NT2/D1 (cell line): Measurements from ENCODE around the gene FAM83B.

ENCODE experiments used
- DNase-seq: peaks from one replicate; pipeline ENCODE4 v3.0.0-alpha.2; 2011; ENCODE audit warnings: low read depth, low spot score
- H3K27me3 ChIP-seq: 2 replicates; pipeline ENCODE4 v1.6.0; 2011; ENCODE audit warnings: mild to moderate bottlenecking; ENCODE audit not compliant: insufficient read length, insufficient read depth
- H3K36me3 ChIP-seq: 2 replicates; pipeline ENCODE4 v1.6.1; 2011; ENCODE audit warnings: mild to moderate bottlenecking, low read length, mixed read lengths; ENCODE audit not compliant: insufficient read depth, insufficient read length
- H3K4me1 ChIP-seq: 2 replicates; pipeline ENCODE4 v1.5.1; 2011; ENCODE audit not compliant: insufficient read depth, insufficient read length
- H3K4me3 ChIP-seq: 2 replicates; pipeline ENCODE4 v1.5.1; 2011; ENCODE audit warnings: low read depth; ENCODE audit not compliant: insufficient read length
- H3K9ac ChIP-seq: 2 replicates; pipeline ENCODE4 v1.6.0; 2011; ENCODE audit warnings: low read depth; ENCODE audit not compliant: insufficient read length
- H3K9me3 ChIP-seq: 2 replicates; pipeline ENCODE4 v1.5.1; 2011; ENCODE audit warnings: mild to moderate bottlenecking, low read length; ENCODE audit not compliant: insufficient read depth
- SUZ12 ChIP-seq: IDR thresholded peaks from 2 replicates; pipeline ENCODE4 v1.6.1; 2011; ENCODE audit not compliant: insufficient read length, insufficient read depth; ENCODE audit errors: extremely low read depth
- YY1 ChIP-seq: IDR thresholded peaks from 2 replicates; pipeline ENCODE4 v1.6.1; 2011; ENCODE audit not compliant: insufficient read length, insufficient read depth
- ZNF274 ChIP-seq: IDR thresholded peaks from 2 replicates; pipeline ENCODE4 v1.6.1; 2011; ENCODE audit warnings: mild to moderate bottlenecking, low read depth, low read length

The FAM83B gene

DNA sequence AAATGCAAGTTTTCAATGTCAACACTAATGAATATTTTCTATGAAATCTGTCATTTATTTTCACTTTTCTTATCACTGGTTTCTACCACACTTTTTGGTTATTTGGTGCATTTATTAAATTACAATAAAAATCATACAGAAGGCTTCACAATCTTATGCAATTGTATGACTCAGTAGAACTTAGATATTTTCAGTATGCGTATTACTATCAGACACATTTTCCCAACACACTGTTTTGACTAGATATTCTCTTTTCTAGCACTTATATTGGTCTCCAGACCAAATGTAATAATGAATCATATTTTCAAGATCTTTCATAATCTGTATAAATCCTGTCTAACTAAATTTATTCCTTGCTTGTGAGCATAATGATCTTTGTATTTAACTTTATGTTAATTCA lies 74.1 kb downstream of the FAM83B start:
- Histone ChIP-seq H3K27me3 (no peaks in the 10 kb centered on the region), H3K36me3 (no peaks in the 10 kb centered on the region), H3K4me1 (no peaks in the 10 kb centered on the region), H3K9ac (no peak overlapping the region), H3K4me3 (no peak overlapping the region), H3K9me3 (no peaks in the 10 kb centered on the region)
- no peak for DNase-seq
- TF ChIP-seq ZNF274, result no peak
- no peak for TF ChIP-seq YY1
- TF ChIP-seq SUZ12, result no peak

DNA sequence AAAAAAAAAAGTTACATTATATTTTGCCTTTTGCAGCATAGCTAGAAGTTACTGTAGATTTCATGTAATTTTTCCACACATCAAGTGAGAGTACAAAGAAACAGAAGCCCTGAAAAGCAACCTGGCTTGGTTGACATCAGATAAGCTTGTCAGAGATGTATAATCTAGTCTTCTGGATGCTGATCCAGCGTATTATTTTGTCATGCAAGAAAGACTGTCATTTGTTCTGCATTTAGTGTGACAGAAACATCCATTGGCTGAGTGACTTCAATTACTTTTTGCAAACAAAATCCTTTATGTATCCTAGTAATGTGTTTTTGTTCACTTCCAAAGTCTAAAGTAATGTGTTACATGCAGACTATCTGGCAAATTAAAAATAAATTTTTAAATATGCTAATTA lies 75.3 kb downstream of the FAM83B start:
- Histone ChIP-seq H3K9ac (no peak overlapping the region), H3K4me1 (no peaks in the 10 kb centered on the region), H3K27me3 (no peaks in the 10 kb centered on the region), H3K36me3 (no peaks in the 10 kb centered on the region), H3K4me3 (no peak overlapping the region), H3K9me3 (no peaks in the 10 kb centered on the region)
- TF ChIP-seq ZNF274 (no peak), SUZ12 (no peak), YY1 (no peak)
- DNase-seq, result no peak

DNA sequence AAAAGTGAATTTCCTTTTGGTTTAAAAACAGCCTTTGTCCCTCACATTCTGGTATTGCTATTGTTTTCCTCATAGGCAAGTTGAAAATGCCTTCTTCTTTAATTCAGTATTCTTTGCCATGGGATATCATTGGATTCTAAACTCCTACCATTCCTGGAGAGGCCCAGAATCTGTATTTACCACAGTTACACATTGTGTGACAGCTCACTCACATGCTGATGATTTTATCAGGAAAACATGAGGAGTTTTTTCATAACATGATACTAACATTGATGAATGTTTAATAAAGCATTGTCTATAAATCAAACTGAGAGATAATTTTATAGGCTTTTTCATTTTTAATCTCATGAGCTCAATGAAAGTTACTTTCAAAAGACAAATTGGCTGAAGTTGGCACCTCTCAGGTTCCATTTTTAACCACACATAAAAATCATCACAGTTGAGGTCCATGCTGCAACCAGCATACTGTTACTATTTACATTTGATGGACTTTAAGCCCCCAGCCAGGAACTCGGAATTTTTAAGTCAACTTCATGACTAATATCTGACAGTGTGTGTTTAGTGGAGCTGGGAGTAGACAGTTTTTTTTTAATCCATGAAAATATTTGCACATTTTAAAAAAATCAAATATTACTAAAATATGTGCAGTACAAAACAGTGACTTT lies 82.8 kb downstream of the FAM83B start:
- Histone ChIP-seq H3K4me3 (no peak overlapping the region), H3K36me3 (no peaks in the 10 kb centered on the region), H3K9ac (no peak overlapping the region), H3K9me3 (peaks cover 11% of the 10 kb centered on the region), H3K4me1 (no peaks in the 10 kb centered on the region), H3K27me3 (no peaks in the 10 kb centered on the region)
- TF ChIP-seq YY1 (no peak), SUZ12 (no peak), ZNF274 (no peak)
- no peak for DNase-seq

DNA sequence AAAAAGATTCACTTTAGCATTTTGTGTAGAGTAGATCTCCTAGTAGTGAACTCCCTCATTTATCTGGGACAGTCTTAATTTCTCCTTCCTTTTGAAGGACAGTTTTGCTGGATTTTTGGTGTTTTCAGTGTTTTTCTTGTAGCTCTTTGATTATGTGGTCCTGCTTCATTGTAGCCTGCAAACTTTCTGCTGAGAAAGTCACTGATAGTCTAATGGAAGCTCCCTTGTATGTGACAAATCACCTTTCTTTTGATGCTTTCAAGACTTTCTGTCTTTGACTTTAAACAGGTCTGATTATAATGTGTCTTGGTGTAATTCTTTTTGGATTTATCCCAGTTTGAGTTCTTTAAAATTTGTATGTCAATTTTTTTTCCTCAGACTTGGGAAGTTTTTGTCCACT lies 86.1 kb downstream of the FAM83B start:
- peaks cover 11% of the 10 kb centered on the region for H3K9me3 ChIP-seq
- no peaks in the 10 kb centered on the region for H3K27me3 ChIP-seq
- H3K36me3 ChIP-seq, result no peaks in the 10 kb centered on the region
- DNase-seq, result no peak
- no peak overlapping the region for H3K9ac ChIP-seq
- H3K4me1 ChIP-seq, result no peaks in the 10 kb centered on the region
- no peak overlapping the region for H3K4me3 ChIP-seq
- no peak for TF ChIP-seq YY1
- no peak for TF ChIP-seq SUZ12
- no peak for TF ChIP-seq ZNF274

DNA sequence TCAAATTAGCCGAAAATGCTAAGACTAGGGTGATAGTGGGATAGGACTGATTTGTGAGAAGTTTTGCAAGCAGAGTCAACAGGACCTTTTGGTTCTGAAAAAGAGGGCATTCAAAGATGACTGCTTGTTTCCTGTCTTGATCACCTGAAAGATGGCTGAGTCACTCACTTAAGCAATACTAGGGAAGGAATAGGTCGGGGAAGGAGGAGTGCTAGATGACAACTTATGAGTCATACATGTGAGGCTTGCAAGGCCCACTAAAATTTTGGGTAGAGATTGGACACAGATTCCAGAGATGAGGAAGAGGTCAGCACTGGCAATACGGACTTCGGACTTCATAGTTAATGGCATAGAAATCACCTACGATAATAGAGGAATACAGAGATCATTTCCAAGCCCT lies 89.2 kb downstream of the FAM83B start:
- Histone ChIP-seq H3K27me3 (no peaks in the 10 kb centered on the region), H3K4me1 (no peaks in the 10 kb centered on the region), H3K36me3 (no peaks in the 10 kb centered on the region), H3K4me3 (no peak overlapping the region), H3K9me3 (peaks cover 11% of the 10 kb centered on the region), H3K9ac (no peak overlapping the region)
- no peak for DNase-seq
- TF ChIP-seq SUZ12 (no peak), ZNF274 (no peak), YY1 (no peak)

DNA sequence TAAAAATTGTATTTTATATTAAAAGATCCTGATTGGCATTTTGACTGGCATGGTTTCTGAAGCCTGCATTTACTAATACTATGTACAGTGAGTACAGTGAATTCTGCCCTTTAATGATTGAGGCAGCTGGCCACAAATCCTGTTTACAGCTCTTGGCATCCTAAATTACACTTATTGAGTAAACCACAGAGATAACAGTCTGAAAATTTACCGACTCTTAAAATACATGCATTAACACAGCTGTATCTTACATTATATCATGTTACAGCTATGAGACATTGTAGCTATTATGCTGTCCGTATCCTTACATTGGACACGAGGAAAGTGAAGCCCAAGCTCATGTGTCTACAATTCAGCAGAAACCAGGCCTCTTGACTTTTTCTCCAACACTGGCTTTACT lies 90.8 kb downstream of the FAM83B start:
- Histone ChIP-seq H3K9ac (no peak overlapping the region), H3K4me3 (no peak overlapping the region), H3K27me3 (no peaks in the 10 kb centered on the region), H3K36me3 (no peaks in the 10 kb centered on the region), H3K9me3 (peaks cover 11% of the 10 kb centered on the region), H3K4me1 (no peaks in the 10 kb centered on the region)
- TF ChIP-seq SUZ12, result no peak
- DNase-seq, result no peak

DNA sequence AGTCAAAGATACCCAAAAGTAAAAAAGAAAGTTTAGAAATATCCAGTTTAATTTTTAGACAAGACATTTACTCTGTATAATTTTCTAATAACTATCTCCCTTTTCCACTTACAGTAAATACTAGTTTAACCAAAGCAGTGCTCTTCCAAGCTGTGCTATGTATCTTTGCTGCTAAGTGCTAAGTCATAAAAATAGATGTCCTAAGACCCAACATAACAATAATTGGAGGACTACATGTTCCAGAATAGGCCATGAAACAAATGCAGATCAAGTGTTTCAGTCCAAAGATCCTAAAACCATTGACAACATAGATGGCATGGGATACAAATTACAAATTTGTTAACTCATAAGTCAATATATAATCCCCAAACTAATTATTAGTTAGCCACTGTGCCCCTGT lies 111.1 kb downstream of the FAM83B start:
- no peaks in the 10 kb centered on the region for H3K9me3 ChIP-seq
- no peak overlapping the region for H3K4me3 ChIP-seq
- no peak overlapping the region for H3K9ac ChIP-seq
- H3K36me3 ChIP-seq, result no peaks in the 10 kb centered on the region
- no peaks in the 10 kb centered on the region for H3K27me3 ChIP-seq
- DNase-seq, result no peak
- no peaks in the 10 kb centered on the region for H3K4me1 ChIP-seq
- no peak for TF ChIP-seq ZNF274
- TF ChIP-seq SUZ12, result no peak
- TF ChIP-seq YY1, result no peak

DNA sequence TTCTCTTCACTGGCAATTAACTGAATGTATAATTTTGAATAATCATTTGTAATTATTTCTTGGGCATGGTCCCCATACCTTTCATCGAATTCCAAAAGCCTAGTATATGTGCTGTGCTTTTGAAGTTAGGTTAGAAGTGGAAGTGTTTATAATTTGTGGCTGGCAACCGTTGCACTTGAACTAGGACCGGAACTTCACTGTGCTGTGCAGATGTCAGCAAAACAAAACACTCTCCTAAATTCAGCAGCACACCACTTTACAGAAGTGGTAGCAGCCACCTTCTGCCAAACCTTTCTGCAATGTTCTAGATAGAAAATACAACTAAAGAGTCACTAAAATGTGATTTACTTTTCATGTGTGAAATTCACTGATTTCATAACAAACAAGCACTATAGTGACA lies 111.9 kb downstream of the FAM83B start:
- Histone ChIP-seq H3K4me3 (no peak overlapping the region), H3K9ac (no peak overlapping the region), H3K27me3 (no peaks in the 10 kb centered on the region), H3K4me1 (no peaks in the 10 kb centered on the region), H3K9me3 (no peaks in the 10 kb centered on the region), H3K36me3 (no peaks in the 10 kb centered on the region)
- TF ChIP-seq SUZ12 (no peak), ZNF274 (no peak)
- no peak for DNase-seq
